Lower leg skin (tissue), 3 donors: ENCODE data around the gene RAG1.

Experiments used
- POLR2A ChIP-seq, 2 donors: fragments of 450-650 bp; IDR thresholded peaks; one replicate each; pipeline ENCODE4 v1.6.1; 2016 to 2017; ENCODE audit warnings: antibody characterized with exemption in 2 of 2, mild to moderate bottlenecking in 1 of 2, moderate library complexity in 1 of 2
- TF ChIP-seq, protein P1 (sequence below), 3 donors: fragments of 450-650 bp; IDR thresholded peaks; one replicate each; pipeline ENCODE4 v1.5.1; 2016; ENCODE audit warnings: antibody characterized with exemption in 3 of 3, mild to moderate bottlenecking in 3 of 3, moderate library complexity in 2 of 3

DNA sequence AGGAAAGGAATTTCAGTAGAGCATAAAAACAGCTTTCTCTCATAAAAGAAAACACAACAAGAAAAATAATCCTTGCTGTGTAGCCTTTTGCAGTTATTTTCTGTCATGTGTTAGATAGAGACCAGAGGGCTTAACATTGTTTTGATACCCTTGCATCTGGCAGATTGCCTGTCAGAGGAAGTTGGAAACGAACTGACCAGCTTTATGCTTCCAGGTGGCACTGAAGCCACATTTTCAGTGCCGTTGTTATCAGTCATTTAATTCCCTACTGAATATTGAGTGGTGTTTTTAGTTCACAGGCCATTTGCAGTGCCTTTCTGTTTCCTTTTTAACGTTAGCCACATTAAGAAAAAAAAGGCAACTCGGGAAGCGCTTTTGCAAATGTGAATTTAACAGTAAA is 51.7 kb downstream of the RAG1 start:
- no peak for TF ChIP-seq POLR2A (IDR thresholded peaks at IDR 0.05)
- TF ChIP-seq, protein P1, sequence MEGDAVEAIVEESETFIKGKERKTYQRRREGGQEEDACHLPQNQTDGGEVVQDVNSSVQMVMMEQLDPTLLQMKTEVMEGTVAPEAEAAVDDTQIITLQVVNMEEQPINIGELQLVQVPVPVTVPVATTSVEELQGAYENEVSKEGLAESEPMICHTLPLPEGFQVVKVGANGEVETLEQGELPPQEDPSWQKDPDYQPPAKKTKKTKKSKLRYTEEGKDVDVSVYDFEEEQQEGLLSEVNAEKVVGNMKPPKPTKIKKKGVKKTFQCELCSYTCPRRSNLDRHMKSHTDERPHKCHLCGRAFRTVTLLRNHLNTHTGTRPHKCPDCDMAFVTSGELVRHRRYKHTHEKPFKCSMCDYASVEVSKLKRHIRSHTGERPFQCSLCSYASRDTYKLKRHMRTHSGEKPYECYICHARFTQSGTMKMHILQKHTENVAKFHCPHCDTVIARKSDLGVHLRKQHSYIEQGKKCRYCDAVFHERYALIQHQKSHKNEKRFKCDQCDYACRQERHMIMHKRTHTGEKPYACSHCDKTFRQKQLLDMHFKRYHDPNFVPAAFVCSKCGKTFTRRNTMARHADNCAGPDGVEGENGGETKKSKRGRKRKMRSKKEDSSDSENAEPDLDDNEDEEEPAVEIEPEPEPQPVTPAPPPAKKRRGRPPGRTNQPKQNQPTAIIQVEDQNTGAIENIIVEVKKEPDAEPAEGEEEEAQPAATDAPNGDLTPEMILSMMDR (IDR thresholded peaks at IDR 0.05): no peak
